ENCODE results near the gene GAB2. TPM values are rescaled to one million over a fixed set of nuclear protein-coding genes. Genes with fewer than 3 reads are reported as not detected.

Gene GAB2
- total RNA-seq, 1 donor, result 8.2 TPM

DNA sequence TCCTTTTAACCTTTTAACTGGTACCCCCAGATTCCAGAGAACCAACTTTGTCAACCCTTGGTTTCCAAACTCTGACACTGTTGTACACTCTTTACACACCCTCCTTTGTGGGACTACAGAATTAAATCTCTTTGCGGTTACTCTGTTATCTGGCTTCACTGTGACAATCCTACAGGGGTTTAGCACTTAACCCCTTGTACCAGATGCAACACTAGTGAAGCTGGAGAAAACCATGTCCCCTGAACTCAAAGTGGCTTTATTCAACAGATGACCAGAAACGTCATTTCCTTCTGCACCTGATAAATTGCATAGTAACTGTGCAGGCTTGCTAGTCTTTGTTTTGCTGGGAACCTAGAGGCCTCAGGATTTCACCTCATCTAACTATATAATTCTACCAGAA lies 5.6 kb upstream of the GAB2 start:
- TF ChIP-seq CTCF (IDR thresholded peaks at IDR 0.05; ENCODE audit: insufficient read depth, low read depth, low read length), result no peak
- no peak for DNase-seq (ENCODE audit: low read depth)
- no peak overlapping the region for H3K4me3 ChIP-seq (ENCODE audit: low read depth, low read length)

DNA sequence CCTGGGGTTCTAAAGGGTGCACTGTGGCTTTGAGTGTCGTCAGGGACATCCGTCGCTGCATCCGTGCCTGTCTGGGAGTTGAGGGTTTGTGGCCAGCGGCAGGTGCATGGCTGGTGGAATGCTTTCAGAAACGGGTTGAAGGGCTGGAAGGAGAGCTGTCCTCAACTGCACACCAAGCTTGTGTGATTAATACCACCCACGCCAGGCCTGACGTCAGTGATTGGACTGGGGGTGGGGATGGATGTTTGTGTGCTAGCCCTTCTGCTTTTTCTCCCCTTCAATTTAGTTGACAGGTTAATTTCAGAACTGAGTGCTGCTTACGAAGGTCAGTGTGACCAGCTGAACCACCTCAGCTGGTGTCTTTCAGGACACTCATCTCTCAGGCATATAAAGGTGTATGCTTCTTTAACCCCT lies 3.2 kb upstream of the GAB2 start:
- peak; percentile 86 for DNase-seq (ENCODE audit: low read depth)
- no peak overlapping the region for H3K4me3 ChIP-seq (ENCODE audit: low read depth, low read length)
- no peak for TF ChIP-seq CTCF (IDR thresholded peaks at IDR 0.05; ENCODE audit: insufficient read depth, low read depth, low read length)

- TF ChIP-seq CTCF (IDR thresholded peaks at IDR 0.05; ENCODE audit: insufficient read depth, low read depth, low read length), result peak; percentile 73
- peak overlapping the region; percentile 4 for H3K4me3 ChIP-seq (ENCODE audit: low read depth, low read length)
- DNase-seq (ENCODE audit: low read depth), result peak; percentile 95
These were observed 2.7 kb upstream of the GAB2 start for GRCh38 chr11:78420255-78420764.

- peak; percentile 99 for DNase-seq (ENCODE audit: low read depth)
- H3K4me3 ChIP-seq (ENCODE audit: low read depth, low read length), result peak overlapping the region; percentile 70
- TF ChIP-seq CTCF (IDR thresholded peaks at IDR 0.05; ENCODE audit: insufficient read depth, low read depth, low read length), result no peak
These were observed 1.7 kb upstream of the GAB2 start for GRCh38 chr11:78419327-78419726.

GRCh38 chr11:78418584-78419211 lies 1.1 kb upstream of the GAB2 start:
- peak; percentile 44 for DNase-seq (ENCODE audit: low read depth)
- TF ChIP-seq CTCF (IDR thresholded peaks at IDR 0.05; ENCODE audit: insufficient read depth, low read depth, low read length), result no peak
- peak overlapping the region; percentile 70 for H3K4me3 ChIP-seq (ENCODE audit: low read depth, low read length)

DNA sequence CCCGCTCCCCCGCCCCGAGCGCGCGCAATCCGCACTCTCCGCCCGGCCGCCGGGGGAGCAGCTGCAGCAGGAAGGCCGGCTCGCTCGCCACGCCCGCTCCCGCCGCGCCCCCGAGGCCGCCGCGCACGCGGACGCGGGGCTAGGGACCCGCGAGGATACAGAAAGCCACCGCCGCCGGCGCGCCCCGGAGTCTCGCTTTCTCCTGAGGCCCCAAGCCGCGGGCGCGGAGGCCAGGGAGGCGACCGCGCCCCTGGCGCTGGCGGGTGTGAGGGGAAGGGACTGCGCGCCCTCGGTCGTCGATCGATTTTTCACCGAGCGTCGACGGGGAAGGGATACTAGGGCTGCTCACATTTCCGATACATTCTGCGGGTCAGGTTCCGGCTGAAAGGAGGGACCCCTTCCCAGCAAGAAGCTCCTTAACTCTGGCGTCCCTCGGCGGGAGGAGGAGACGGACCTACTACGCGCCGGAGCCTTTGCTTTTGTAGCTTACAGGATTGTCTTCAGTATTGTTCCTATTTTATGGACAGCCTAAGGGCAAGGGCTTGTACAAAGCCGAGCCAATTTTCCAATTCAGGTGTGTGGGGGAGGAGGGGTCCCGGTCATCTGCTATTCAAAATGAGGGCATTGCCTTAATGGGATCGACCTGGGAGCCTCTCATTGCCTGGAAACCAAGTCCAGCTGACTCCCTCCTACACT lies 416 bp upstream of the GAB2 start:
- H3K4me3 ChIP-seq (ENCODE audit: low read depth, low read length), result peak overlapping the region; percentile 70
- TF ChIP-seq CTCF (IDR thresholded peaks at IDR 0.05; ENCODE audit: insufficient read depth, low read depth, low read length), result no peak
- peak; percentile 79 for DNase-seq (ENCODE audit: low read depth)

Measured in fibroblast of villous mesenchyme (primary cell).